Lower lobe of right lung (tissue), 2 donors: Measurements from ENCODE around the gene TELO2. TPM values are rescaled to one million over a fixed set of nuclear protein-coding genes. Genes with fewer than 3 reads are reported as not detected.
A peak's percentile ranks its signal among the peaks of the same experiment; 100 is the strongest.

Source experiments
- ATAC-seq, 2 donors: fragments of 200-7000 bp; cut with Tn5 transposase; one replicate each; pipeline ENCODE4 v1.9.1; 2020 to 2022; ENCODE audit warnings: mild to moderate bottlenecking in 2 of 2, moderate library complexity in 2 of 2
- DNase-seq: peaks from one replicate; pipeline ENCODE4 v3.0.0-alpha.2; 2020
- H3K27ac ChIP-seq: fragments of 200-600 bp; one replicate; pipeline ENCODE4 v1.8.0; 2022
- H3K27me3 ChIP-seq: fragments of 200-600 bp; one replicate; pipeline ENCODE4 v1.8.0; 2022; ENCODE audit warnings: low read depth
- H3K36me3 ChIP-seq: fragments of 200-600 bp; one replicate; pipeline ENCODE4 v1.8.0; 2022; ENCODE audit warnings: mild to moderate bottlenecking
- H3K4me1 ChIP-seq: fragments of 200-600 bp; one replicate; pipeline ENCODE4 v1.8.0; 2022
- H3K4me3 ChIP-seq: fragments of 200-600 bp; one replicate; pipeline ENCODE4 v1.8.0; 2022; ENCODE audit warnings: mild to moderate bottlenecking
- H3K9me3 ChIP-seq: fragments of 200-600 bp; one replicate; pipeline ENCODE4 v1.8.0; 2022
- intact Hi-C: fragments of 100-400 bp; cut with DNase I; formaldehyde crosslinking; loops from one replicate; pipeline ENCODE4 v1.11.0; 2022
- total RNA-seq: library from RNA; stranded (reverse); fragmentation: NEBNext Ultra II Directional; extraction: Animal tissue kit (Norgen Biotek cat#: 25700); gene quantifications from one replicate; pipeline ENCODE4 v1.2.1, GENCODE V29; 2021
- TF ChIP-seq, protein P1 (sequence below): fragments of 200-600 bp; IDR thresholded peaks from one replicate; pipeline ENCODE4 v1.8.0; 2022; ENCODE audit warnings: antibody characterized with exemption, mild to moderate bottlenecking
- donor health status: DM: no; HTN: yes; CAD: no; lungs with severe emphysema.

The TELO2 gene
- total RNA-seq, 1 donor from 2014 or later = 27.5 TPM

DNA sequence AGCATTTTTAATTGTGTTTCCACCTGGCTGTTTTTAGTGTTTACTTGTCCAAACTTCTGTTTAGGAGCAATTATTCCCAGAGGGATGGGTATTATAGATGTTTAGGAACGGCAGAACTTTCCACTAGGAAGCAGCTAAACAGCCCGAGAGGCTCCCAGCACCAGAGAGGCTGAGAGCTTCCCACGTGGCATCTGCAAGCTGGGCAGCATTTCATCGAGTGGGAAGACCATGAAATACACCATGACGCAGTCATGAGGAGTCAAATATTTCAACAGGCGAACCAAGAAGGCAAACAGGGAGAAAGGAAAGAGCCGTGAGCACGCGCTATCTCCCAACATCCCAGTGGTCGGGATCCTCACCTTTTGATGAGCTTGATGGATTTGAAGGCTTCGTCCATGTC, 64.4 kb downstream of the TELO2 start:
- TF ChIP-seq, protein P1, sequence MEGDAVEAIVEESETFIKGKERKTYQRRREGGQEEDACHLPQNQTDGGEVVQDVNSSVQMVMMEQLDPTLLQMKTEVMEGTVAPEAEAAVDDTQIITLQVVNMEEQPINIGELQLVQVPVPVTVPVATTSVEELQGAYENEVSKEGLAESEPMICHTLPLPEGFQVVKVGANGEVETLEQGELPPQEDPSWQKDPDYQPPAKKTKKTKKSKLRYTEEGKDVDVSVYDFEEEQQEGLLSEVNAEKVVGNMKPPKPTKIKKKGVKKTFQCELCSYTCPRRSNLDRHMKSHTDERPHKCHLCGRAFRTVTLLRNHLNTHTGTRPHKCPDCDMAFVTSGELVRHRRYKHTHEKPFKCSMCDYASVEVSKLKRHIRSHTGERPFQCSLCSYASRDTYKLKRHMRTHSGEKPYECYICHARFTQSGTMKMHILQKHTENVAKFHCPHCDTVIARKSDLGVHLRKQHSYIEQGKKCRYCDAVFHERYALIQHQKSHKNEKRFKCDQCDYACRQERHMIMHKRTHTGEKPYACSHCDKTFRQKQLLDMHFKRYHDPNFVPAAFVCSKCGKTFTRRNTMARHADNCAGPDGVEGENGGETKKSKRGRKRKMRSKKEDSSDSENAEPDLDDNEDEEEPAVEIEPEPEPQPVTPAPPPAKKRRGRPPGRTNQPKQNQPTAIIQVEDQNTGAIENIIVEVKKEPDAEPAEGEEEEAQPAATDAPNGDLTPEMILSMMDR = no peak
- ATAC-seq (no peak), DNase-seq (no peak)
- intact Hi-C loops = no loop called here
- H3K9me3 ChIP-seq = no peaks in the 10 kb centered on the region
- H3K27me3 ChIP-seq = no peaks in the 10 kb centered on the region
- no peaks in the 10 kb centered on the region for H3K4me1 ChIP-seq
- no peak overlapping the region for H3K27ac ChIP-seq
- no peak overlapping the region for H3K4me3 ChIP-seq
- peaks cover 100% of the 10 kb centered on the region for H3K36me3 ChIP-seq

DNA sequence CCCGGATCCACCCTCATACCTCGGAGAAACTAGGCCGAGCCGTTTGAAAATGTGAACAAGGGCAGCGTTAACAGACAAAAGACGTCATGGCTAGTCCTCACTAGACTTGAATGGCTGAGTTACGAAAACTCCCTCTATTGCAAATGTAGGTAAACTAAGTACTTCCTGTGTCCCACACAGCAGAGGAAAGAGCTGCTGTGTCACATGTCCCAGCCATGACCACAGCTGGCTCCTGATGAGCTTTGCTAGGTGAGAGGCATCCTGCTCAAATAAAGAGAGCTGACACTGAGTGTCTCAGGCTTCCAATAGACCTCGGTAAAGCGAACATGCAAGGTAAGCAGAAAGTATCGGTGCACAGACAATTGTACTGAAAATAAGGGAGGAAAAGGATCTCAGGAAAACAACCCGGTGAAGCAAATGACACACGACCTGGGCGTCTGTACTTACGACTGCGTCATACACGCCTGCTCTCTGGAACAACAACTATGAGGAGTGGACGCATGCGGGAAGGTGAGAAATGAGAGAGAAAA, 66.4 kb downstream of the TELO2 start:
- TF ChIP-seq, protein P1 = no peak
- no peaks in the 10 kb centered on the region for H3K9me3 ChIP-seq
- DNase-seq (no peak), ATAC-seq (peak in 1 of 2 donors; percentile 15)
- H3K4me1 ChIP-seq = no peaks in the 10 kb centered on the region
- no peak overlapping the region for H3K4me3 ChIP-seq
- no peak overlapping the region for H3K27ac ChIP-seq
- H3K36me3 ChIP-seq = peaks cover 99% of the 10 kb centered on the region
- intact Hi-C loops = no loop called here
- no peaks in the 10 kb centered on the region for H3K27me3 ChIP-seq

Other genes starting within 250 kb of the TELO2 start
- gene TPSD1, start 237.3 kb upstream of the TELO2 start, total RNA-seq = 9.6 TPM
- 93.4 TPM for gene UBE2I, start 183.7 kb upstream of the TELO2 start, total RNA-seq
- 8.4 TPM for gene BAIAP3, start 159.7 kb upstream of the TELO2 start, total RNA-seq
- 39.5 TPM for gene TSR3, start 141.5 kb upstream of the TELO2 start, total RNA-seq
- 89.5 TPM for gene GNPTG, start 141.4 kb upstream of the TELO2 start, total RNA-seq
- gene UNKL, start 78.7 kb upstream of the TELO2 start, total RNA-seq = 23.1 TPM
- 9.7 TPM for gene UQCC4, start 72.6 kb upstream of the TELO2 start, total RNA-seq
- gene PERCC1, start 62.3 kb upstream of the TELO2 start, total RNA-seq = not detected
- 3.1 TPM for gene CCDC154, start 48.8 kb upstream of the TELO2 start, total RNA-seq
- 146 TPM for gene CLCN7, start 18.3 kb upstream of the TELO2 start, total RNA-seq
- not detected for gene PTX4, start 4.4 kb upstream of the TELO2 start, total RNA-seq
- gene TMEM204, start 40.3 kb downstream of the TELO2 start, total RNA-seq = 63.1 TPM
- 42.2 TPM for gene IFT140, start 118.7 kb downstream of the TELO2 start, total RNA-seq
- gene CRAMP1, start 119.0 kb downstream of the TELO2 start, total RNA-seq = 24.1 TPM
- gene JPT2, start 184.9 kb downstream of the TELO2 start, total RNA-seq = 53.1 TPM
- gene MAPK8IP3, start 212.8 kb downstream of the TELO2 start, total RNA-seq = 63.0 TPM